RWPE1 (cell line): Measurements from ENCODE around the gene CEACAM3.
A peak's percentile ranks its signal among the peaks of the same experiment; 100 is the strongest.

Source experiments
- CTCF ChIA-PET: fragments of 350-600 bp; sonication (Branson Sonifier 250); formaldehyde crosslinking; extraction: SDS; loops from one replicate; lab custom pipeline; 2021; lab: Yijun Ruan, JAX
- POLR2A ChIA-PET: fragments of 400-600 bp; formaldehyde crosslinking; extraction: SDS; loops from one replicate; lab custom pipeline; 2020; ENCODE audit warnings: antibody characterized with exemption; ENCODE audit not compliant: low non-redundant PET; lab: Yijun Ruan, JAX
- DNase-seq: peaks from one replicate; pipeline ENCODE4 v3.0.0; 2012; ENCODE audit warnings: low spot score
- H3K27ac ChIP-seq: fragments of 450-650 bp; 2 replicates; pipeline ENCODE4 v1.5.1; 2017
- TF ChIP-seq, protein P1 (sequence below): fragments of 450-650 bp; conservative IDR thresholded peaks from 2 replicates; pipeline ENCODE4 v1.5.1; 2017; ENCODE audit warnings: low read depth, mild to moderate bottlenecking

CEACAM3 gene

GRCh38 chr19:41792513-41793413, 3.6 kb upstream of the CEACAM3 start:
- TF ChIP-seq, protein P1, sequence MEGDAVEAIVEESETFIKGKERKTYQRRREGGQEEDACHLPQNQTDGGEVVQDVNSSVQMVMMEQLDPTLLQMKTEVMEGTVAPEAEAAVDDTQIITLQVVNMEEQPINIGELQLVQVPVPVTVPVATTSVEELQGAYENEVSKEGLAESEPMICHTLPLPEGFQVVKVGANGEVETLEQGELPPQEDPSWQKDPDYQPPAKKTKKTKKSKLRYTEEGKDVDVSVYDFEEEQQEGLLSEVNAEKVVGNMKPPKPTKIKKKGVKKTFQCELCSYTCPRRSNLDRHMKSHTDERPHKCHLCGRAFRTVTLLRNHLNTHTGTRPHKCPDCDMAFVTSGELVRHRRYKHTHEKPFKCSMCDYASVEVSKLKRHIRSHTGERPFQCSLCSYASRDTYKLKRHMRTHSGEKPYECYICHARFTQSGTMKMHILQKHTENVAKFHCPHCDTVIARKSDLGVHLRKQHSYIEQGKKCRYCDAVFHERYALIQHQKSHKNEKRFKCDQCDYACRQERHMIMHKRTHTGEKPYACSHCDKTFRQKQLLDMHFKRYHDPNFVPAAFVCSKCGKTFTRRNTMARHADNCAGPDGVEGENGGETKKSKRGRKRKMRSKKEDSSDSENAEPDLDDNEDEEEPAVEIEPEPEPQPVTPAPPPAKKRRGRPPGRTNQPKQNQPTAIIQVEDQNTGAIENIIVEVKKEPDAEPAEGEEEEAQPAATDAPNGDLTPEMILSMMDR, result 0 out of 2 replicates have a peak, but pooled peaks have one; percentile 24
- ChIA-PET CTCF (interaction anchor here (0.6 to 2.1 kb wide), 14 partner anchors 8 to 977 kb away, joined by 3 to 12 read pairs (median 4); no protein-coding TSS in a partner anchor), POLR2A (no interaction called here)
- H3K27ac ChIP-seq, result no peak overlapping the region
- DNase-seq, result no peak

DNA sequence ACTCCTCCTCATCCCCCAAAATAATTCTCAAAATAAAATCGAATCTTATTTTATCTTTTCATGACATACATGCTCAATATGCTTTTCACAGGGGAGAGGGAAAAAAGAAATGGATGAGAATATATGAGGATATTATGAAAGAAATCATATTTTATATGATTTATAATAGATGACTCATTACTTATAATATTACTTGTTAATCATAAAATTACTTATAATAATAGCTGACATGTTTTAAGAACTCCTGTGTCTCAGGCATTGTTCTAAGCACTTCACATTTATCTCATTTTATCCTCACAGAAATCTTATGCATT, 3.0 kb upstream of the CEACAM3 start:
- CTCF ChIA-PET, result interaction anchor here (0.6 to 2.1 kb wide), 13 partner anchors 9 to 1462 kb away, joined by 3 to 12 read pairs (median 4); no protein-coding TSS in a partner anchor
- DNase-seq, result no peak
- TF ChIP-seq, protein P1, result 0 out of 2 replicates have a peak, but pooled peaks have one; percentile 2
- POLR2A ChIA-PET, result no interaction called here
- no peak overlapping the region for H3K27ac ChIP-seq

GRCh38 chr19:41795031-41795461, 1.3 kb upstream of the CEACAM3 start:
- DNase-seq, result no peak
- TF ChIP-seq, protein P1, result peak; percentile 90
- no peak overlapping the region for H3K27ac ChIP-seq
- ChIA-PET CTCF (interaction anchor here (0.5 to 1.5 kb wide), 16 partner anchors 11 to 1849 kb away, joined by 3 to 9 read pairs (median 3); no protein-coding TSS in a partner anchor), POLR2A (no interaction called here)

- no peak for DNase-seq
- CTCF ChIA-PET, result interaction anchor here (0.7 kb wide), 1 partner anchor 97 kb away, joined by 3 read pairs; no protein-coding TSS in a partner anchor
- H3K27ac ChIP-seq, result no peak overlapping the region
- POLR2A ChIA-PET, result no interaction called here
- TF ChIP-seq, protein P1, result no peak
These were observed 514 bp downstream of the CEACAM3 start for GRCh38 chr19:41796901-41797300.

- H3K27ac ChIP-seq, result no peak overlapping the region
- TF ChIP-seq, protein P1, result no peak
- CTCF ChIA-PET, result no interaction called here
- DNase-seq, result no peak
- POLR2A ChIA-PET, result no interaction called here
These were observed 3.1 kb downstream of the CEACAM3 start for GRCh38 chr19:41799444-41800000.

DNA sequence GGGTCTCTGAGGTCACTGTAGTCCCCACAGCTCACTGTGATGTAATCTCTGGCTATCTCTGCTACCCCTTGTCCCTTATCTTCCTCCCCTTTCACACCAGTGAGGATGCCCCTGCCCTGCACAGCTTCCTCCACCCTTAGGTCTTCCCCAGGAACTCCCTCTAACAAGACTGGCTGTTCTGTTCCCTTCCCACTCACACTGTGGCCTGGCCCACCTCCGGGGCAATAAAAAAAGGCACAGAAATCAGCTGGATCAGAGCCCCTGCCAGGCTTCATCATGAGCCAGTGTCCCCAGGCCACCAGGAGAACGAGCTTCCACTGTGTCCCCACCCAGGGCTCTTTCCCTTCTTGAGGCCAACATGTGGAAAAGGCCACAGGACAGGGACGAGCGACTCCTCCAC, 4.6 kb downstream of the CEACAM3 start:
- ChIA-PET CTCF (no interaction called here), POLR2A (no interaction called here)
- TF ChIP-seq, protein P1, result no peak
- DNase-seq, result no peak
- no peak overlapping the region for H3K27ac ChIP-seq
